Measurements from ENCODE around the gene NAGLU. TPM values are rescaled to one million over a fixed set of nuclear protein-coding genes. Genes with fewer than 3 reads are reported as not detected.
"Not testable (repeated sequence)": the region's sequence is repeated elsewhere in the genome, so short reads cannot be mapped to it uniquely, and the experiment has no call there.

Gene NAGLU
- total and polyA plus RNA-seq, 2 donors from 2014 or later = 37.5 to 52.7 TPM

GRCh38 chr17:42544874-42545283, 8.8 kb downstream of the NAGLU start:
- peaks cover 0 to 10% (median 6%) of the 10 kb centered on the region in 3 donors for H3K36me3 ChIP-seq (ENCODE audit: control insufficient read depth in 2 of 3, insufficient read depth in 3 of 3, low read length in 3 of 3)
- peaks cover 0 to 3% (median 0%) of the 10 kb centered on the region in 3 donors for H3K4me1 ChIP-seq (ENCODE audit: control insufficient read depth in 2 of 3, insufficient read depth in 2 of 3, low read depth in 1 of 3, low read length in 3 of 3)
- intact Hi-C loops (cut with DNase I) = no loop called here
- FAIRE-seq (no peak), DNase-seq (peak in 1 of 5 donors; percentile 6)
- H3K4me3 ChIP-seq (ENCODE audit: low read length in 3 of 3) = no peak overlapping the region
- no peak overlapping the region for H3K9ac ChIP-seq (ENCODE audit: low read length in 3 of 3)
- no peaks in the 10 kb centered on the region for H3K27me3 ChIP-seq (ENCODE audit: control insufficient read depth, insufficient read depth, low read length)
- no peak for TF ChIP-seq CTCF (IDR thresholded peaks at IDR 0.05; ENCODE audit: borderline replicate concordance, extremely low read depth, insufficient read depth)
- H3K9me3 ChIP-seq (ENCODE audit: control insufficient read depth in 2 of 3, insufficient read depth in 1 of 3, low read length in 3 of 3) = no peaks in the 10 kb centered on the region
- no peak overlapping the region for H3K27ac ChIP-seq (ENCODE audit: low read depth in 2 of 2, low read length in 2 of 2)

- H3K4me3 ChIP-seq (ENCODE audit: low read length in 3 of 3); H3K9ac ChIP-seq (ENCODE audit: low read length in 3 of 3); H3K27me3 ChIP-seq (ENCODE audit: control insufficient read depth, insufficient read depth, low read length); H3K27ac ChIP-seq (ENCODE audit: low read depth in 2 of 2, low read length in 2 of 2); H3K4me1 ChIP-seq (ENCODE audit: control insufficient read depth in 2 of 3, insufficient read depth in 2 of 3, low read depth in 1 of 3, low read length in 3 of 3); FAIRE-seq; intact Hi-C loops (cut with DNase I); H3K9me3 ChIP-seq (ENCODE audit: control insufficient read depth in 2 of 3, insufficient read depth in 1 of 3, low read length in 3 of 3); H3K36me3 ChIP-seq (ENCODE audit: control insufficient read depth in 2 of 3, insufficient read depth in 3 of 3, low read length in 3 of 3): not testable (repeated sequence)
- peak in 1 of 5 donors; percentile 2 for DNase-seq
Measured at GRCh38 chr17:42545755-42546505, 9.9 kb downstream of the NAGLU start.

GRCh38 chr17:42547001-42547461, 11.0 kb downstream of the NAGLU start:
- FAIRE-seq = no peak
- TF ChIP-seq CTCF (IDR thresholded peaks at IDR 0.05; ENCODE audit: borderline replicate concordance, extremely low read depth, insufficient read depth) = no peak
- DNase-seq = peak in 1 of 5 donors; percentile 77

GRCh38 chr17:42547698-42548069, 11.6 kb downstream of the NAGLU start:
- intact Hi-C loops (cut with DNase I) = no loop called here
- DNase-seq (no peak), FAIRE-seq (no peak)
- peaks cover 0 to 3% (median 0%) of the 10 kb centered on the region in 3 donors for H3K4me1 ChIP-seq (ENCODE audit: control insufficient read depth in 2 of 3, insufficient read depth in 2 of 3, low read depth in 1 of 3, low read length in 3 of 3)
- H3K4me3 ChIP-seq (ENCODE audit: low read length in 3 of 3) = no peak overlapping the region
- H3K9me3 ChIP-seq (ENCODE audit: control insufficient read depth in 2 of 3, insufficient read depth in 1 of 3, low read length in 3 of 3) = no peaks in the 10 kb centered on the region
- no peak overlapping the region for H3K27ac ChIP-seq (ENCODE audit: low read depth in 2 of 2, low read length in 2 of 2)
- no peak overlapping the region for H3K9ac ChIP-seq (ENCODE audit: low read length in 3 of 3)
- TF ChIP-seq CTCF (IDR thresholded peaks at IDR 0.05; ENCODE audit: borderline replicate concordance, extremely low read depth, insufficient read depth) = no peak
- H3K36me3 ChIP-seq (ENCODE audit: control insufficient read depth in 2 of 3, insufficient read depth in 3 of 3, low read length in 3 of 3) = peaks cover 0 to 1% (median 0%) of the 10 kb centered on the region in 3 donors
- H3K27me3 ChIP-seq (ENCODE audit: control insufficient read depth, insufficient read depth, low read length) = no peaks in the 10 kb centered on the region

More at GRCh38 chr17:42547001-42547461, 11.0 kb downstream of the NAGLU start:
- no peak overlapping the region for H3K4me3 ChIP-seq (ENCODE audit: low read length in 3 of 3)
- H3K27me3 ChIP-seq (ENCODE audit: control insufficient read depth, insufficient read depth, low read length) = no peaks in the 10 kb centered on the region
- peaks cover 0 to 3% (median 0%) of the 10 kb centered on the region in 3 donors for H3K4me1 ChIP-seq (ENCODE audit: control insufficient read depth in 2 of 3, insufficient read depth in 2 of 3, low read depth in 1 of 3, low read length in 3 of 3)
- intact Hi-C loops (cut with DNase I) = no loop called here
- peaks cover 0 to 3% (median 0%) of the 10 kb centered on the region in 3 donors for H3K36me3 ChIP-seq (ENCODE audit: control insufficient read depth in 2 of 3, insufficient read depth in 3 of 3, low read length in 3 of 3)
- no peaks in the 10 kb centered on the region for H3K9me3 ChIP-seq (ENCODE audit: control insufficient read depth in 2 of 3, insufficient read depth in 1 of 3, low read length in 3 of 3)
- H3K9ac ChIP-seq (ENCODE audit: low read length in 3 of 3) = no peak overlapping the region
- H3K27ac ChIP-seq (ENCODE audit: low read depth in 2 of 2, low read length in 2 of 2) = no peak overlapping the region

All from kidney (tissue), 14 donors.